ENCODE data around the gene MYOG.

The MYOG gene

GRCh38 chr1:203085528-203086406 lies at the start of gene MYOG:
Gene MYOG (minus strand): TSS chr1:203086012. CDS start chr1:203085961, 51 bp downstream.
- in situ Hi-C loops (cut with MboI; ENCODE audit: low sequenced_read_pairs): no loop called here

- in situ Hi-C loops (cut with MboI; ENCODE audit: low sequenced_read_pairs): no loop called here
These were observed 48.3 kb upstream of the MYOG start for GRCh38 chr1:203133970-203134725.

- in situ Hi-C loops (cut with MboI; ENCODE audit: low sequenced_read_pairs): no loop called here
These were observed 45.9 kb upstream of the MYOG start for GRCh38 chr1:203131548-203132200.

- in situ Hi-C loops (cut with MboI; ENCODE audit: low sequenced_read_pairs): no loop called here
These were observed 44.7 kb upstream of the MYOG start for GRCh38 chr1:203130358-203130985.

- in situ Hi-C loops (cut with MboI; ENCODE audit: low sequenced_read_pairs): no loop called here
These were observed 43.9 kb upstream of the MYOG start for GRCh38 chr1:203129501-203130231.

GRCh38 chr1:203128716-203129500 lies 43.1 kb upstream of the MYOG start:
- in situ Hi-C loops (cut with MboI; ENCODE audit: low sequenced_read_pairs): no loop called here

- in situ Hi-C loops (cut with MboI; ENCODE audit: low sequenced_read_pairs): no loop called here
These were observed 42.6 kb upstream of the MYOG start for GRCh38 chr1:203128431-203128715.

GRCh38 chr1:203127666-203128430 lies 42.0 kb upstream of the MYOG start, which contains the start of gene ADORA1:
Gene ADORA1 (plus strand): TSS chr1:203127726. CDS start chr1:203128842, 1,116 bp downstream.
- in situ Hi-C loops (cut with MboI; ENCODE audit: low sequenced_read_pairs): no loop called here

- in situ Hi-C loops (cut with MboI; ENCODE audit: low sequenced_read_pairs): no loop called here
These were observed 41.3 kb upstream of the MYOG start for GRCh38 chr1:203126866-203127665.

- in situ Hi-C loops (cut with MboI; ENCODE audit: low sequenced_read_pairs): no loop called here
These were observed 40.5 kb upstream of the MYOG start for GRCh38 chr1:203126151-203126865.

GRCh38 chr1:203124546-203125317 lies 38.9 kb upstream of the MYOG start:
- in situ Hi-C loops (cut with MboI; ENCODE audit: low sequenced_read_pairs): no loop called here

GRCh38 chr1:203124011-203124410 lies 38.2 kb upstream of the MYOG start:
- in situ Hi-C loops (cut with MboI; ENCODE audit: low sequenced_read_pairs): no loop called here

- in situ Hi-C loops (cut with MboI; ENCODE audit: low sequenced_read_pairs): no loop called here
These were observed 36.3 kb upstream of the MYOG start for GRCh38 chr1:203122159-203122558.

GRCh38 chr1:203121186-203122015 lies 35.6 kb upstream of the MYOG start:
- in situ Hi-C loops (cut with MboI; ENCODE audit: low sequenced_read_pairs): no loop called here

GRCh38 chr1:203120325-203121153 lies 34.7 kb upstream of the MYOG start:
- in situ Hi-C loops (cut with MboI; ENCODE audit: low sequenced_read_pairs): no loop called here
